Erythroblast (primary cell): ENCODE results near the gene DNAJA4.

Experiments
- GATA1 ChIP-seq: IDR thresholded peaks from 2 replicates; pipeline ENCODE4 v1.6.1; 2011; ENCODE audit warnings: low read depth, mild to moderate bottlenecking, control low read depth, low read length, moderate library complexity
- POLR2A ChIP-seq: IDR thresholded peaks from 2 replicates; pipeline ENCODE4 v1.6.1; 2011; ENCODE audit warnings: mild to moderate bottlenecking, low read length

DNA sequence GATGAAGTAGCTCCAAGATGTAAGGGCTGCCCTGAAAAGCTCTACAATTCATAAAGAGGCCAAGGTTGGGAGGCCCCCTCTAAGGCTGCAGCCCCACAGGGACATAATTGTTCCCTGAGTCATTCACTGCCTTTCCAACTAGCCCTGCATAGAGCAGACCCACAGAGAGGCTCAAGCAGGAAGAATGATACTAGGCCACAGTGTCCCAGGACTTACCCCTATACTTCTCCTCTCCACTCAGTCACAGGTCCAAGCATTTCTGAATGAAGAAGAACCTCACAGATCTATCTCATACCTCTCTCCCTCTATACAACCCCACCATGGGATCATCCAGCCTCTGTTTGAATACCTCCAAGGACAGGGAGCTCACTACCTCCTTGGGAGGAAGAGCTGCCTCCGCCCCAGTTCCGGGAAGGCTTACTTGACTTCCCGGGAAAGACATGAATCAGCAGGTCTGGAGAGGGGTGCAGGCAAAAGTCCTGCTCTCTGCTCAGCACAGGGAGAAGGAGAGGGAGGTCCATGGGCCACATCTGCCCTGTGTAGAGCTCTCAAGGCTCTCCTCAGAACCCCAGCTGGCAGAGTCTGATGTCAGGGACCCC is 41.9 kb downstream of the DNAJA4 start:
- TF ChIP-seq POLR2A (no peak), GATA1 (no peak)
